Measurements from ENCODE around the gene OTOL1. TPM values are rescaled to one million over a fixed set of nuclear protein-coding genes. Genes with fewer than 3 reads are reported as not detected.

OTOL1 gene
- total and polyA plus RNA-seq, 10 of the 15 experiments (the other 5 are each of a cell fraction or from before 2014, with no cell fraction given) = not detected

GRCh38 chr3:161500068-161500796, 3.6 kb downstream of the OTOL1 start (continued):
- no peak for TF ChIP-seq PKNOX1 (IDR thresholded peaks at IDR 0.05)
- TF ChIP-seq PRDM15 (CRISPR knock-in tag; IDR thresholded peaks at IDR 0.05) = no peak
- no peak for TF ChIP-seq SIN3A (IDR thresholded peaks at IDR 0.05; ENCODE audit: low read depth, low read length)
- no peak for TF ChIP-seq ZNF24 (IDR thresholded peaks at IDR 0.05)
- no peak for TF ChIP-seq POLR2AphosphoS2 (IDR thresholded peaks at IDR 0.05; ENCODE audit: low read depth, low read length)
- TF ChIP-seq, protein P1, sequence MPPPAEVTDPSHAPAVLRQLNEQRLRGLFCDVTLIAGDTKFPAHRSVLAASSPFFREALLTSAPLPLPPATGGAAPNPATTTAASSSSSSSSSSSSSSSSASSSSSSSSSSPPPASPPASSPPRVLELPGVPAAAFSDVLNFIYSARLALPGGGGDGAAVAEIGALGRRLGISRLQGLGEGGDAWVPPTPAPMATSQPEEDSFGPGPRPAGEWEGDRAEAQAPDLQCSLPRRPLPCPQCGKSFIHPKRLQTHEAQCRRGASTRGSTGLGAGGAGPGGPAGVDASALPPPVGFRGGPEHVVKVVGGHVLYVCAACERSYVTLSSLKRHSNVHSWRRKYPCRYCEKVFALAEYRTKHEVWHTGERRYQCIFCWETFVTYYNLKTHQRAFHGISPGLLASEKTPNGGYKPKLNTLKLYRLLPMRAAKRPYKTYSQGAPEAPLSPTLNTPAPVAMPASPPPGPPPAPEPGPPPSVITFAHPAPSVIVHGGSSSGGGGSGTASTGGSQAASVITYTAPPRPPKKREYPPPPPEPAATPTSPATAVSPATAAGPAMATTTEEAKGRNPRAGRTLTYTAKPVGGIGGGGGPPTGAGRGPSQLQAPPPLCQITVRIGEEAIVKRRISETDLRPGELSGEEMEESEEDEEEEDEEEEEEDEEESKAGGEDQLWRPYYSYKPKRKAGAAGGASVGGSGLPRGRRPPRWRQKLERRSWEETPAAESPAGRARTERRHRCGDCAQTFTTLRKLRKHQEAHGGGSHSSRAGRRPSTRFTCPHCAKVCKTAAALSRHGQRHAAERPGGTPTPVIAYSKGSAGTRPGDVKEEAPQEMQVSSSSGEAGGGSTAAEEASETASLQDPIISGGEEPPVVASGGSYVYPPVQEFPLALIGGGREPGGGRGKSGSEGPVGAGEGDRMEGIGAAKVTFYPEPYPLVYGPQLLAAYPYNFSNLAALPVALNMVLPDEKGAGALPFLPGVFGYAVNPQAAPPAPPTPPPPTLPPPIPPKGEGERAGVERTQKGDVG (CRISPR knock-in tag; IDR thresholded peaks at IDR 0.05) = no peak
- TF ChIP-seq, protein P2, sequence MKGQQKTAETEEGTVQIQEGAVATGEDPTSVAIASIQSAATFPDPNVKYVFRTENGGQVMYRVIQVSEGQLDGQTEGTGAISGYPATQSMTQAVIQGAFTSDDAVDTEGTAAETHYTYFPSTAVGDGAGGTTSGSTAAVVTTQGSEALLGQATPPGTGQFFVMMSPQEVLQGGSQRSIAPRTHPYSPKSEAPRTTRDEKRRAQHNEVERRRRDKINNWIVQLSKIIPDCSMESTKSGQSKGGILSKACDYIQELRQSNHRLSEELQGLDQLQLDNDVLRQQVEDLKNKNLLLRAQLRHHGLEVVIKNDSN (IDR thresholded peaks at IDR 0.05; ENCODE audit: borderline replicate concordance, extremely low read length, insufficient read depth, low read depth, low read length) = no peak
- no peak for TF ChIP-seq TCF7 (IDR thresholded peaks at IDR 0.05; ENCODE audit: borderline replicate concordance)

All from GM12878 (cell line).